ENCODE measurements around the gene S100A2. TPM values are rescaled to one million over a fixed set of nuclear protein-coding genes. Genes with fewer than 3 reads are reported as not detected.

S100A2 gene
- total RNA-seq, 1 experiment from 2014 or later = 373 TPM

DNA sequence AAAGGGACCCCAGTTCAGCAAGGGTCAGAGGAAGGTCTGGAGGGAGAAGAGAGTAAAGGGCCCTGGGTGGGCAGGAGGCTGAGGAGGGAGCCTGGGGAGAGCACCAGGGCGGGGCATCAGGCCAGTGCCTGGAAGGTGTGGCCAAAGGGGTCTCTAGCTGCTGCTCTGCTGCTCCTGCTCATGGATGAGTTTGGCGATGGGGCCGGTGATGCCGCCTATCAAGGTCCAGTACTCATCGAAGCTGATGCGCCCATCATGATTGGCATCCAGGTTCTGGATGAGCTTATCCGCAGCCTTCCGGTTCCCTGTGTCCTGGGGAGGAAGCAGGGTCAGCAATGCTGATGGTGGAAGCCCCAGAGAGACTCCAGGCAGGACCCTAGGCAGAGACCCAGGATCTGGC is 41.7 kb upstream of the S100A2 start:
- peak overlapping the region; percentile 68; the same call in 1 of the 2 replicates for H3K4me3 ChIP-seq (ENCODE audit: low read length)
- ATAC-seq (no peak), DNase-seq (no peak)
- H3K4me2 ChIP-seq (ENCODE audit: low read length) = peak overlapping the region; percentile 95
- peaks cover 23% of the 10 kb centered on the region for H3F3A ChIP-seq (ENCODE audit: low read length, unreplicated experiment)
- ChIA-PET CTCF (no interaction called here), POLR2A (ENCODE audit: unreplicated experiment) (interaction anchor here (0.5 kb wide), 2 partner anchors 10 to 101 kb away, joined by 3 to 7 read pairs; no protein-coding TSS in a partner anchor)
- H3K36me3 ChIP-seq (ENCODE audit: low read depth, low read length) = peaks cover 41% of the 10 kb centered on the region
- peaks cover 54% of the 10 kb centered on the region for H3K79me2 ChIP-seq (ENCODE audit: low read length)
- peaks cover 42% of the 10 kb centered on the region for H3K4me1 ChIP-seq (ENCODE audit: insufficient read depth, low read length)
- H2AFZ ChIP-seq (ENCODE audit: low read length) = no peak overlapping the region
- peak overlapping the region; percentile 100 for H3K27ac ChIP-seq (ENCODE audit: low read length)
- intact Hi-C loops (cut with micrococcal nuclease) = no loop called here
- H3K9me3 ChIP-seq (ENCODE audit: low read length) = no peaks in the 10 kb centered on the region
- BruUV-seq (replicated peaks) = no TSS peak
- no peaks in the 10 kb centered on the region for H4K20me1 ChIP-seq (ENCODE audit: low read length)
- no peaks in the 10 kb centered on the region for H3K9me2 ChIP-seq (replicated peaks; ENCODE audit: low read length)
- TF ChIP-seq EZH2 (IDR thresholded peaks at IDR 0.05; ENCODE audit: low read length, unreplicated experiment) (no peak), EZH2phosphoT487 (IDR thresholded peaks at IDR 0.05; ENCODE audit: borderline replicate concordance, low read length) (no peak)
- TF ChIP-seq, protein P1, sequence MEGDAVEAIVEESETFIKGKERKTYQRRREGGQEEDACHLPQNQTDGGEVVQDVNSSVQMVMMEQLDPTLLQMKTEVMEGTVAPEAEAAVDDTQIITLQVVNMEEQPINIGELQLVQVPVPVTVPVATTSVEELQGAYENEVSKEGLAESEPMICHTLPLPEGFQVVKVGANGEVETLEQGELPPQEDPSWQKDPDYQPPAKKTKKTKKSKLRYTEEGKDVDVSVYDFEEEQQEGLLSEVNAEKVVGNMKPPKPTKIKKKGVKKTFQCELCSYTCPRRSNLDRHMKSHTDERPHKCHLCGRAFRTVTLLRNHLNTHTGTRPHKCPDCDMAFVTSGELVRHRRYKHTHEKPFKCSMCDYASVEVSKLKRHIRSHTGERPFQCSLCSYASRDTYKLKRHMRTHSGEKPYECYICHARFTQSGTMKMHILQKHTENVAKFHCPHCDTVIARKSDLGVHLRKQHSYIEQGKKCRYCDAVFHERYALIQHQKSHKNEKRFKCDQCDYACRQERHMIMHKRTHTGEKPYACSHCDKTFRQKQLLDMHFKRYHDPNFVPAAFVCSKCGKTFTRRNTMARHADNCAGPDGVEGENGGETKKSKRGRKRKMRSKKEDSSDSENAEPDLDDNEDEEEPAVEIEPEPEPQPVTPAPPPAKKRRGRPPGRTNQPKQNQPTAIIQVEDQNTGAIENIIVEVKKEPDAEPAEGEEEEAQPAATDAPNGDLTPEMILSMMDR (conservative IDR thresholded peaks at IDR 0.05; ENCODE audit: low read depth, low read length) = no peak
- H3K9ac ChIP-seq (ENCODE audit: low read length) = peak overlapping the region; percentile 97
- no peaks in the 10 kb centered on the region for H3K27me3 ChIP-seq (ENCODE audit: low read length)

DNA sequence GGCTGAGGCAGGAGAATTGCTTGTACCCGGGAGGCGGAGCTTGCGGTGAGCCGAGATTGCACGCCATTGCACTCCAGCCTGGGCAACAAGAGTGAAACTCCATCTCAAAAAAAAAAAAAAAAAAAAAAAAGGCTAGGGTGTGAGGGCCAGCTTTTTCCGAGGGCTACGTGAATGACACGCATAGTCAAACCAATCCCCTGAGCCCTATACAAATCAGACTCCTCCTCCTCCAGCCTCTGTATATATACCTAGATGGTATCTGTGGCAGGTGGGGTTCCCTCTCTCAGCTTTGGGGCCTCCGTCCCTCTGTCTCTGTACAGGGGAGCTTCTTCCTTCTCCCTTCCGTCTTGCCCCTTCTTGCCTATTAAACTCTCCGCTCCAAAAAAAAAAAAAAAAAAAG is 40.5 kb upstream of the S100A2 start:
- no peak overlapping the region for H3K4me3 ChIP-seq (ENCODE audit: low read length)
- H3K4me2 ChIP-seq (ENCODE audit: low read length) = no peak overlapping the region
- H3K79me2 ChIP-seq (ENCODE audit: low read length) = peaks cover 42% of the 10 kb centered on the region
- H2AFZ ChIP-seq (ENCODE audit: low read length) = no peak overlapping the region
- H3K27me3 ChIP-seq (ENCODE audit: low read length) = no peaks in the 10 kb centered on the region
- H4K20me1 ChIP-seq (ENCODE audit: low read length) = no peaks in the 10 kb centered on the region
- ChIA-PET POLR2A (ENCODE audit: unreplicated experiment) (no interaction called here), CTCF (no interaction called here)
- intact Hi-C loops (cut with micrococcal nuclease) = no loop called here
- 0 out of 2 replicates have a peak overlapping the region, but pooled peaks have one; percentile 100 for H3K27ac ChIP-seq (ENCODE audit: low read length)
- H3F3A ChIP-seq (ENCODE audit: low read length, unreplicated experiment) = peaks cover 12% of the 10 kb centered on the region
- BruUV-seq (replicated peaks) = no TSS peak
- no peaks in the 10 kb centered on the region for H3K9me3 ChIP-seq (ENCODE audit: low read length)
- TF ChIP-seq EZH2 (IDR thresholded peaks at IDR 0.05; ENCODE audit: low read length, unreplicated experiment) = no peak
- TF ChIP-seq, protein P1 (conservative IDR thresholded peaks at IDR 0.05; ENCODE audit: low read depth, low read length) = no peak
- no peak for TF ChIP-seq EZH2phosphoT487 (IDR thresholded peaks at IDR 0.05; ENCODE audit: borderline replicate concordance, low read length)
- DNase-seq (no peak), ATAC-seq (no peak)
- no peaks in the 10 kb centered on the region for H3K9me2 ChIP-seq (replicated peaks; ENCODE audit: low read length)
- H3K36me3 ChIP-seq (ENCODE audit: low read depth, low read length) = peaks cover 43% of the 10 kb centered on the region
- H3K9ac ChIP-seq (ENCODE audit: low read length) = no peak overlapping the region
- peaks cover 40% of the 10 kb centered on the region for H3K4me1 ChIP-seq (ENCODE audit: insufficient read depth, low read length)

DNA sequence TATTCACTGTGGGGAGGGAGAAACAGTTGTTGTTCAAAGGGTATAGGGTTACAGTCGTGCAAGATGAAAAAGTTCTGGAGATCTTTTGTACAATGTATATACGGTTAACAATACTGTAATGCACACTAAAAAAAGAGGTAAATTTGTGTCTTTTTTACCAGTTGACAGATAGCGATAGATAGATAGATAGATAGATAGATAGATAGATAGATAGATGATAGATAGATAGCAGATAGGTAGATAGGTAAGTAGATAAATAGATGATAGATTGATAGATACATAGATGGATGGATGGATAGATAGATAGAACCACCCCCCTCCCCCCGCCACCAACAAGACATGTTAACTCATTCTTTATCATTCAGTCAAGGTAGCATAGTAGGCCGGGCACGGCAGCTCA is 37.1 kb upstream of the S100A2 start:
- no peaks in the 10 kb centered on the region for H3K27me3 ChIP-seq (ENCODE audit: low read length)
- ATAC-seq = 0 out of 2 replicates have a peak, but pooled peaks have one; percentile 5
- no peaks in the 10 kb centered on the region for H3K9me2 ChIP-seq (replicated peaks; ENCODE audit: low read length)
- H3K4me1 ChIP-seq (ENCODE audit: insufficient read depth, low read length) = peaks cover 10% of the 10 kb centered on the region
- POLR2A ChIA-PET (ENCODE audit: unreplicated experiment) = no interaction called here
- no peaks in the 10 kb centered on the region for H4K20me1 ChIP-seq (ENCODE audit: low read length)
- H3K9me3 ChIP-seq (ENCODE audit: low read length) = no peaks in the 10 kb centered on the region
- TF ChIP-seq EZH2phosphoT487 (IDR thresholded peaks at IDR 0.05; ENCODE audit: borderline replicate concordance, low read length) = no peak
- TF ChIP-seq EZH2 (IDR thresholded peaks at IDR 0.05; ENCODE audit: low read length, unreplicated experiment) = no peak
- TF ChIP-seq, protein P1 (conservative IDR thresholded peaks at IDR 0.05; ENCODE audit: low read depth, low read length) = no peak
- H3K4me3 ChIP-seq (ENCODE audit: low read length) = no peak overlapping the region
- intact Hi-C loops (cut with micrococcal nuclease) = no loop called here
- CTCF ChIA-PET = no interaction called here
- no peak overlapping the region for H2AFZ ChIP-seq (ENCODE audit: low read length)
- no peak overlapping the region for H3K27ac ChIP-seq (ENCODE audit: low read length)
- peaks cover 35% of the 10 kb centered on the region for H3K36me3 ChIP-seq (ENCODE audit: low read depth, low read length)
- H3F3A ChIP-seq (ENCODE audit: low read length, unreplicated experiment) = no peaks in the 10 kb centered on the region
- peaks cover 14% of the 10 kb centered on the region for H3K79me2 ChIP-seq (ENCODE audit: low read length)
- no peak overlapping the region for H3K4me2 ChIP-seq (ENCODE audit: low read length)
- no peak overlapping the region for H3K9ac ChIP-seq (ENCODE audit: low read length)
- DNase-seq = no peak
- BruUV-seq (replicated peaks) = no TSS peak
